HG03439 (cell line): ENCODE measurements around the gene RIMBP2.

Experiments
- ATAC-seq: cut with Tn5 transposase; IDR thresholded peaks from one replicate; pipeline ENCODE4 v1.9.1; 2021; ENCODE audit warnings: mild to moderate bottlenecking, moderate library complexity; ENCODE audit not compliant: unreplicated experiment

RIMBP2 gene

GRCh38 chr12:130685850-130686249 is 30.2 kb downstream of the RIMBP2 start:
- no peak for ATAC-seq

- ATAC-seq: no peak
Observed at GRCh38 chr12:130685250-130685787, 30.8 kb downstream of the RIMBP2 start.

- no peak for ATAC-seq
Observed at GRCh38 chr12:130683811-130684210, 32.3 kb downstream of the RIMBP2 start.

DNA sequence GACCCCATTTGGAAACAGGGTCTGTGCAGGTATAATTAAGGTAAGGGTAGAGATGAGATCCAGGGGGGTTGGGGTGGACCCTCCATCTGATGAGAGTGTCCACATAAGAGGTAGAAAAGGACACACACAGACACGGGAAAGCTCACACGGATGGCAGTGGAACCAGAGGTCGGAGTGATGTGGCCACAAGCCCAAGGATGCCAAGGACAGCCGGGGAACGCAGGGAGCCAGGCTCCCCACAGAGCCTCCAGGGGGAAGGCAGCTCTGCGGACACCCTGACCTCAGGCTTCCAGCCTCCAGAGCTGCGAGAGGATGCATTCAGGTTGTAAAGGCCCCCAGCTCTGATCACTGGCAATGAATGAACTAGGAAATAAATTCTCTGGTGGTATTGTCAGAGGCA is 33.0 kb downstream of the RIMBP2 start:
- ATAC-seq: no peak

GRCh38 chr12:130680451-130680990 is 35.6 kb downstream of the RIMBP2 start:
- ATAC-seq: no peak

GRCh38 chr12:130677957-130678558 is 38.0 kb downstream of the RIMBP2 start:
- ATAC-seq: no peak

DNA sequence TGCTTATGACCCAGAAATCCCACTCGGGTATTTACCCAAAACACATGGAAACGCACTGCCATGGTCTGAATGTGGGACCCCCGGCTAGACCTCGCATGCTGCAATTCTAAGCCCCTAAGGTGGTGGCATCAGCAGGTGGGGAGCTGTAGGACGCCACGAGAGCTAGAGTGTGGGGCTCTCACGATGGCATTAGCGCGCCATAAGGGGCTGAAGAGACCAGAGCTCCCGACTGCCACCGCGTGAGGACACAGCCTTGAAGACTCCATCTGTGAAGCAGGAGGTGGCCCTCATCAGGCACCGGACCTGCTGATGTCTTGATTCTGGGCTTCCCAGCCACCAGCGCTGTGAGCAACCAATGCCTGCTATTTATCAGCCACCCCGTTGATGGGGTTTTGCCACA is 40.3 kb downstream of the RIMBP2 start:
- no peak for ATAC-seq

DNA sequence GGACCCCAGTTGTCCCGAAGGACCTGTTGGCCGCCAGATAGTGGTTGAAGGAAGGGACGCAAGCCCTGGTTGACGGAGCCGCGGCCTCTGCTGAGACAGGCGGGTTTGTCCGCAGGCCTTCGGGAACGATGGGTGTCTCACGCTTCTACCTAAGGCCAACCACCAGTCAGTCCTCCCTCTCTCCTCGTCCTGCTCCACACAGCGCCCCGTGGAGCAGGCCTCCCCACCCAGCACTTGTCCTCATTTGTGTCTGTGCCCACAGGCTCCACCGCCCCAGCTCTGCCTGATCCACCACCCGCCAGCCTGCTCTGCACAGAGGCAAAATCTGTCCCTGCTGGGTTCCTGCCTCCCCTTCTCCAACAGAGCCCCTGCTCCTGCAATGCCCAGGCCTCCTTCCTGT is 41.0 kb downstream of the RIMBP2 start:
- ATAC-seq: no peak

- no peak for ATAC-seq
Observed at GRCh38 chr12:130674676-130675075, 41.4 kb downstream of the RIMBP2 start.

GRCh38 chr12:130673036-130673705 is 42.9 kb downstream of the RIMBP2 start:
- ATAC-seq: no peak

- ATAC-seq: no peak
Observed at GRCh38 chr12:130672089-130672820, 43.8 kb downstream of the RIMBP2 start.

- ATAC-seq: no peak
Observed at GRCh38 chr12:130671556-130671955, 44.5 kb downstream of the RIMBP2 start.

- ATAC-seq: no peak
Observed at GRCh38 chr12:130669797-130670196, 46.3 kb downstream of the RIMBP2 start.

DNA sequence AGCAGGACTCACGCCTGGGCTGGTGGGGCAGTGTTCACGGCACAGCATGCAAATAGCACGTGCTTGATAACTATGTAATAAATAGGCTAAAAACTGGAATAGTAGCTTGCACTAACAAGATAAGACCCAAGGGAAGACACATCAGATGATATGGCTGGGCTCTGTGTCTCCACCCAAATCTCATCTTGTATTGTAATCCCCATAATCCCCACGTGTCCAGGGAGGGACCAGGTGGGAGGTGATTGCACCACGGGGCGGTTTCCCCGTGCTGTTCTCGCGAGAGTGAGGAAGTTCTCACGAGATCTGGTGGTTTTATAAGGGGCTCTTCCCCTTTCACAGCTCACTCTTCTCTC is 46.9 kb downstream of the RIMBP2 start:
- ATAC-seq: no peak

- no peak for ATAC-seq
Observed at GRCh38 chr12:130668286-130669204, 47.6 kb downstream of the RIMBP2 start.

GRCh38 chr12:130667421-130667960 is 48.6 kb downstream of the RIMBP2 start:
- no peak for ATAC-seq

DNA sequence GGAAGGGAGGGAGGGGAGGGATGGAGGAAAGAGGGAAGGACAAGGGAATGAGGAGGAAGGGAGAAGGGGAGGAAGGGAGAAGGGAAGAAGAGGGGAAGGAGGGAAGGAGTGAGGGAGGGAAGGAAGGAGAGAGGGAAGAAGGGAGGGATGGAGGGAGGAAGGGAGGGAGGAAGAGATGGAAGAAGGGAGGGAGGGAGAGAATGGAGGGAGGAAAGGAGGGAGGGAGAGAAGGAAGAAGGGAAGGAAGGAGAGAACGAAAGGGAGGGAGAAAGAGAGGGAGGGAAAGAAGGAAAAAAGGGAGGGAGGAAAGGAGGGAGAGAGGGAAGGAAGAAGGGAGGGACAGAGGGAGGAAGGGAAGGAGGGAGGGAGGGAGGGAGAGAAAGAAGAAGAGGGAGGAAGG is 49.5 kb downstream of the RIMBP2 start:
- ATAC-seq: no peak

DNA sequence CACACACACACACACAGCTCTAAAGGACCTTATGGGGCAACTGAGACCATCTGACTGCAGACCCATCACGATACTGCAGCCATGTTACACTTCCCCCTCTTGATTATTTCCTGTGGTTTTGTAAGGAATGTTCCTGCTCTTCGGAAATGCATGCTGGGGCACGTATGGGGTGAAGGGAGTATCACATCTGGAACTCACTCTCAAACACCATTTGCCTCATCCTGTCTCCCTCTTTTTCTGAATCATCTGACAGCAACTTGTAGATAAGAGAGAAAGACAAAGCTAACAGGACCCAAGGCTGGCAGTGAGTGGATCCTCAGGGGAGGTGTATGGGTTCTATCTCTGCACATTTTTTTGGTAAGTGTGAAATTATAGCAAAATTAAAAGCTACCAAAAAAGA is 50.3 kb downstream of the RIMBP2 start:
- ATAC-seq: no peak

GRCh38 chr12:130664772-130665171 is 51.3 kb downstream of the RIMBP2 start:
- ATAC-seq: no peak

DNA sequence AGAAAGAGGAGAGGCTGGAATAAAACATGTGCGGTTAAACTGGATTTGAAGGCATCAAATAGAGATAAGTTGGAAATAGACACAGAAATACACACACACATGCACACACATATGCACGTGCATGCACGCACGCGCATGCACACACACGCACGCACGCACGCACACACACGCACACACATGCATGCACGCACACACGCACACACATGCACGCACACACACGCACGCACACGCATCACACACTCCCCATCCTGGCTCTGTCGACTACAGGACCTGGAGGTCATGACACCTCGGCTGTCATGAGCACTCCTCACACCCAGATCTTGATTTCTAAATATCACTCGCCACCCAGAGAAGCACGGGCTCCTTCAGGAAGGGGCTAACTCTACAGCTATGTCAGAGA is 51.8 kb downstream of the RIMBP2 start:
- ATAC-seq: no peak
